ENCODE measurements around the gene ADAMTS14. TPM values are rescaled to one million over a fixed set of nuclear protein-coding genes. Genes with fewer than 3 reads are reported as not detected.
"Not testable (repeated sequence)": the region's sequence is repeated elsewhere in the genome, so short reads cannot be mapped to it uniquely, and the experiment has no call there.

The ADAMTS14 gene
- total RNA-seq, 1 donor, result not detected

GRCh38 chr10:70650718-70651117, 21.6 kb upstream of the ADAMTS14 start:
- no peaks in the 10 kb centered on the region for H3K4me1 ChIP-seq (ENCODE audit: insufficient read depth, low read length)
- no peak overlapping the region for H3K4me3 ChIP-seq (ENCODE audit: low read length)
- no peaks in the 10 kb centered on the region for H3K27me3 ChIP-seq (ENCODE audit: insufficient read depth, low read length)
- H3K9me3 ChIP-seq (ENCODE audit: low read depth, low read length), result peaks cover 13% of the 10 kb centered on the region

DNA sequence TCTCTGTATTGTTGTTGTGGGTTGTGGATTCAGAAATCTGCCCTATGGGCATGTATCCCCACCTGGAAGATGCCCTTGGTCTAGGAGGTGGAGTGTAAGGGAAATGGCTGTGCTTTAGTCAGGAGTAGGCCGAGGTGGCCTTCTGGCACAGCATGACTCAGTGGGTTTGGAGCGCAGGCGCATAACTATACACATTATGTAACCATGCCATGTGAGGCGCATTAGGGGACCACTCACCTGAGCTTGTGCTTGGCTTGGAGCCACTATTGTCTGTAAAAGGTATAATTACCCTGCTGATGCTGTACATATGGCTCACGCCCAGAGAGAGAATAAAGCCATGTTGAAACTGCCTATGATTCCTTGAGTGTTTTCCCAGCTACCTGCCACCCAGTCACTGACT, 20.6 kb upstream of the ADAMTS14 start:
- no peaks in the 10 kb centered on the region for H3K4me1 ChIP-seq (ENCODE audit: insufficient read depth, low read length)
- no peaks in the 10 kb centered on the region for H3K27me3 ChIP-seq (ENCODE audit: insufficient read depth, low read length)
- peaks cover 13% of the 10 kb centered on the region for H3K9me3 ChIP-seq (ENCODE audit: low read depth, low read length)
- no peak overlapping the region for H3K4me3 ChIP-seq (ENCODE audit: low read length)

DNA sequence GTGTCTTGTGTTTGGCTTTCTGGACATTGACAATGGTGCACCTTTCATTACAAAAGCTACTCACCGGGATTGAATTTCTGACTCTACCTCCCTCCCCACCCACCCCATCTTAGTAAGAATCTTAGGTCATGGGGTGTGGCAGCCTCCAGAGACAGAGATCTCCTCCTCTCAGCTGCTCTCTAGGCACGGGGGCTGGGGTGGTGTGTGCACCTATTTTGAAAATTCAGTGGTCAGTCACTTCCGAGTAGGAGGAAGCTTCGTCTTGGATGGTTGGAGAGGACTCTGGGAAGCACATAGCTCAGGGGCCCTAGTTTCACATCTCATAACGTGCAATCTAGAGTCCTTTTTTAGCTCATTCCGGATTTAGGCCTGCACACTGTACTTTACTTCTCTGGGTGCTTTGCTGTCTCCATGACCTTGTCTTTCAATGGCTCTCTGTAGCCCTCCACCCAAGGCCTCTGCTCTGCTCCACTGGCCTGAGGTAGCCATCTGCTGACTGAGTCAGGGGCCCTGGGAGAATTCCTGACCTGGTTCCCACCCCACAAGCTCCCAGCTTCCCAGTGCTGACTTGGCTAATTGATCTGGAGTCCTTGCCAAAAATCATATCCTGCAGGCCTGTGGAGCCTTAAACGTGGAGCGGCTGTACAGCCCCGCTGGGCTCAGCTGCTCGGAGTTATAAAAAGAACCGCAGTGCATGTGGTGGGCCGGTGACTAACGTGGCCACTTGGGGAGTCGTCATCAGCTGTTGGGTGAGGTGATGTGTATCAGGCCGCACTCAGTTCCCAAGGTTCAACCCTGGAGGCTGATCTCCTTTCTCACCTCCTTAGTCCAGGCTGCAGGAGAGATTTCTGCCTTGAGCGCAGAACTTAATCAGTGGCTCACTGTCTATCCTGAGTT, 19.3 kb upstream of the ADAMTS14 start:
- H3K27me3 ChIP-seq (ENCODE audit: insufficient read depth, low read length), result no peaks in the 10 kb centered on the region
- H3K4me1 ChIP-seq (ENCODE audit: insufficient read depth, low read length), result no peaks in the 10 kb centered on the region
- H3K4me3 ChIP-seq (ENCODE audit: low read length), result no peak overlapping the region
- peaks cover 13% of the 10 kb centered on the region for H3K9me3 ChIP-seq (ENCODE audit: low read depth, low read length)

- no peak overlapping the region for H3K4me3 ChIP-seq (ENCODE audit: low read length)
- peaks cover 7% of the 10 kb centered on the region for H3K9me3 ChIP-seq (ENCODE audit: low read depth, low read length)
- no peaks in the 10 kb centered on the region for H3K27me3 ChIP-seq (ENCODE audit: insufficient read depth, low read length)
- H3K4me1 ChIP-seq (ENCODE audit: insufficient read depth, low read length), result no peaks in the 10 kb centered on the region
Observed at GRCh38 chr10:70655316-70655715, 17.0 kb upstream of the ADAMTS14 start.

DNA sequence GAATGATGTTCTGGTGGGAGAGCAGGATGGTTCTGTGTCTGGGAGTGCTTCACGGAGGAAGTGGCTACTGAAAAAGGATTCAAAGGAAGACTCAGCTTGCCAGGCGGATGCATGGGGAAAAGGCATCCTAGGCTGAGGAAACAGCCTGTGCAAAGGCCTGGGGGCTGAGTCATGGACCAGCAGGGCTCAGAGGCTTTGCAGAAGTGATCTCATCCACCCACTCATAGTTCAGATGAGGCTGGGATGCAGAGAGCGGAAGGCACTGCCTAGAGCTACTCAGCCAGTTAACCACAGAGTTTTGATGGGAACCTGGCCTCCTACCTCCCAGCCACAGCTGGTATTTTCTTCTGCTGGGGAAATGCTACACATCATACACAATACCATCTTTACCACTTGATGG, 15.8 kb upstream of the ADAMTS14 start:
- Histone ChIP-seq H3K4me3 (ENCODE audit: low read length) (no peak overlapping the region), H3K4me1 (ENCODE audit: insufficient read depth, low read length) (no peaks in the 10 kb centered on the region), H3K27me3 (ENCODE audit: insufficient read depth, low read length) (no peaks in the 10 kb centered on the region), H3K9me3 (ENCODE audit: low read depth, low read length) (peaks cover 1% of the 10 kb centered on the region)

DNA sequence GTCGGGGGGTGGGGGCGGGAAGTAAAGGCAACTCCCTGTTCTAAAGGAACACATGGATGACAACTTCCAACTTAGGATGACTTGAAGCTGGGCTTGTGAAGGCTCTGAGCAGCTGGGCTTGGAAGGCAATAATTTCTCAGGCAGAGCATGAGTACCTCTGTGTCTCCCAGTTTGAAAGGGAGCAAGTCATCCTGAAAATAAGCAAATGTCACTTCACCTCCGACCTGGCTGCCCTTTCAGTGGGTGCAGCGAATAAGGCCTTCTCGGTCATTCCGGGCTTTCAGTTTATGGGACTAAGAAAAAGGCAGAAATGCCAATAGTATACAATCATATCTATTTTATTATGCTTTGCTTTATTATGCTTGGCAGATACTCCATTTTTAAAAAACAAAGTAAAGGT, 15.3 kb upstream of the ADAMTS14 start:
- Histone ChIP-seq H3K27me3 (ENCODE audit: insufficient read depth, low read length) (no peaks in the 10 kb centered on the region), H3K4me1 (ENCODE audit: insufficient read depth, low read length) (no peaks in the 10 kb centered on the region)

DNA sequence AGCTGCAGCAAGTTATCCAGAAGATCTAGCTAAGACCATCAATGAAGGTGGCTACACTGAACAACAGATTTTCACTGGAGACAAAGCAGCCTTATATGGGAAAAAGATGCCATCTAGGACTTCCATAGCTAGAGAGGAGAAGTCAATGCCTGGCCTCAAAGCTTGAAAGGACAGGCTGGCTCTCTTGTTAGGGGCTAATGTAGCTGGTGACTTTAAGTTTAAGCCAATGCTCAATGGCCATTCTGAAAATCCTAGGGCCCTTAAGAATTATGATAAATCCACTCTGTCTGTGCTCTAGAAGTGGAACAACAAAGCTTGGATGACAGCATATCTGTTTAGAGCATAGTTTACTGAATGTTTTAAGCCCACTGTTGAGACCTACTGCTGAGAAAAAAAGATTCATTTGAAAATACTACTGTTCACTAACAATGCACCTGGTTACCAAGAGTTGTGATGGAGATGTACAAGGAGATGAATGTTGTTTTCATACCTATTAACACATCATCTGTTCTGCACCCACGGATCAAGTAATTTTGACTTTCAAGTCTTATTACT, 13.6 kb upstream of the ADAMTS14 start:
- H3K27me3 ChIP-seq (ENCODE audit: insufficient read depth, low read length), result no peaks in the 10 kb centered on the region
- H3K4me1 ChIP-seq (ENCODE audit: insufficient read depth, low read length), result no peaks in the 10 kb centered on the region
- no peak overlapping the region for H3K4me3 ChIP-seq (ENCODE audit: low read length)
- H3K9me3 ChIP-seq (ENCODE audit: low read depth, low read length), result no peaks in the 10 kb centered on the region

More for the DNA sequence above, 15.3 kb upstream of the ADAMTS14 start:
- Histone ChIP-seq H3K4me3 (ENCODE audit: low read length) (no peak overlapping the region), H3K9me3 (ENCODE audit: low read depth, low read length) (no peaks in the 10 kb centered on the region)

- no peaks in the 10 kb centered on the region for H3K27me3 ChIP-seq (ENCODE audit: insufficient read depth, low read length)
- H3K9me3 ChIP-seq (ENCODE audit: low read depth, low read length), result no peaks in the 10 kb centered on the region
- no peaks in the 10 kb centered on the region for H3K4me1 ChIP-seq (ENCODE audit: insufficient read depth, low read length)
- H3K4me3 ChIP-seq (ENCODE audit: low read length), result no peak overlapping the region
Observed at GRCh38 chr10:70659306-70659705, 13.0 kb upstream of the ADAMTS14 start.

- Histone ChIP-seq H3K9me3 (ENCODE audit: low read depth, low read length) (no peaks in the 10 kb centered on the region), H3K4me3 (ENCODE audit: low read length) (no peak overlapping the region), H3K4me1 (ENCODE audit: insufficient read depth, low read length) (no peaks in the 10 kb centered on the region), H3K27me3 (ENCODE audit: insufficient read depth, low read length) (no peaks in the 10 kb centered on the region)
Observed at GRCh38 chr10:70660722-70661121, 11.6 kb upstream of the ADAMTS14 start.

DNA sequence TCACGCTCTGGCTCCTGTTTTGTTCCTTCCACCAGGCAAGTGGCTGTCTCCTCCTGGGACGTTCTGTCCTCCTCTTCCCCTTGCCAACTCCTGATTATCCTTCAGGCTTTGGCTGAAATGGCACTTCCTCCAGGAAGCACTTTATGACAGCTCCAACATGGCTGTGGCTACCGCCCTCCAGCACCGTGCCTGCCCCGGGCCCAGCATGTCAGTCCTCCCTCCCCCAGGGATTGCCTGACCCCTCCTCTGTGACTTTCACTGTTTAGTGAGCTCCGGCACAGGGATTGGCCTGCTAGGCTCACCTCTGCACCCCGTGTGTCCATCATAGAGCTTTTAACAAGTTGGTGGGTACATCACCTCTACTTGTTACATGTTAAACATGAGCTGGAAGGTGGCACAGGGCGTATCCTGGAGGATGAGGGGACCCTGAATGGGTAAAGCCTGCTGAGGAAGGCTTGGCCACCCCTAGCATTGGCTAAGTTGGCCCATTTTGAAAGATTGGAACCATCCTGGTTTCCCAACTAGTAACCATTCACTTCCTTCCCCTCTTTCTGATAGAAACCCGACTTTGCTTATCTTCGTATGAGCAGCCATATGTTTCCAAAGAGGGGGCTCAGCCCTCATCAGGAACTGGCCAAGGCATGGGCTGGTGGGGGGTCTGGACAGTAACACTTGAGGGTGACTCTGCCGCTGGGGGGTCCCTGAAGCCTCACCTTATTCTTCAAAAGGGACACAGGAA, 10.5 kb upstream of the ADAMTS14 start:
- Histone ChIP-seq H3K4me1 (ENCODE audit: insufficient read depth, low read length) (no peaks in the 10 kb centered on the region), H3K27me3 (ENCODE audit: insufficient read depth, low read length) (no peaks in the 10 kb centered on the region)

DNA sequence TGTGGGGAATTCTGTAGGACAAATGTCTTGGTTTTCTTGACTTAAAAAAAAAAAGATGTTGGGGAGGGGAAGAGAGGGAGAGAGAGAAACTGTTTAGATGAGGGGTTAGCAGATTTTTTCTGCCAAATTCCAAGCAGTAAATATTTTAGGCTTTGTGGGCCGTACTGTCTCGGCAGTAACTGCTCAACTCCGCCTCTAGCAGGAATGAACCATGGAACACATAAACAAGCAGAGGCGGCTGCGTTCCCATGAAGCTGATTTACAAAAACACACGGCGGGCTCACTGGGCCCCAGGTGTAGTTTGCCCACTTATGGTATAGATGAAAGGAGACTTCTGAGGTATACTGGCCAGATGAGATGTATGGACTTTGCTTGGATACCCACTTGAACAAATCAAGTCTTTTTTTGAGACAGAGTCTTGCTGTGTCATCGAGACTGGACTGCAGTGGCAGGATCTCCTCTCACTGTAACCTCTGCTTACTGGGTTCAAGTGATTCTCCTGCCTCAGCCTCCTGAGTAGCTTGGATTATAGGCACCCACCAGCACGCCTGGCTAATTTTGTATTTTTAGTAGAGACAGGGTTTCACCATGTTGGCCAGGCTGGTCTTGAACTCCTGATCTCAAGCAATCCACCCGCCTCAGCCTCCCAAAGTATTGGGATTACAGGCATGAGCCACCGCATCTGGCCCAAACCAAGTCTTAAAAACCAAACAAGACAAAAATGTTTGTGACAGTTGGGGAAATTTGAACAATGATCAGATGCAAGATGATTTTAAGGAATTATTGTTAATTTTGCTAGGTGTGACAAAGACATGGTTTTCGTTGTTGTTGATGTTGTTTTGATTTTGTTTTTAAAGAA, 9.7 kb upstream of the ADAMTS14 start:
- H3K9me3 ChIP-seq (ENCODE audit: low read depth, low read length), result no peaks in the 10 kb centered on the region
- no peaks in the 10 kb centered on the region for H3K4me1 ChIP-seq (ENCODE audit: insufficient read depth, low read length)
- no peaks in the 10 kb centered on the region for H3K27me3 ChIP-seq (ENCODE audit: insufficient read depth, low read length)
- no peak overlapping the region for H3K4me3 ChIP-seq (ENCODE audit: low read length)

More for the DNA sequence above, 10.5 kb upstream of the ADAMTS14 start:
- no peaks in the 10 kb centered on the region for H3K9me3 ChIP-seq (ENCODE audit: low read depth, low read length)
- no peak overlapping the region for H3K4me3 ChIP-seq (ENCODE audit: low read length)

DNA sequence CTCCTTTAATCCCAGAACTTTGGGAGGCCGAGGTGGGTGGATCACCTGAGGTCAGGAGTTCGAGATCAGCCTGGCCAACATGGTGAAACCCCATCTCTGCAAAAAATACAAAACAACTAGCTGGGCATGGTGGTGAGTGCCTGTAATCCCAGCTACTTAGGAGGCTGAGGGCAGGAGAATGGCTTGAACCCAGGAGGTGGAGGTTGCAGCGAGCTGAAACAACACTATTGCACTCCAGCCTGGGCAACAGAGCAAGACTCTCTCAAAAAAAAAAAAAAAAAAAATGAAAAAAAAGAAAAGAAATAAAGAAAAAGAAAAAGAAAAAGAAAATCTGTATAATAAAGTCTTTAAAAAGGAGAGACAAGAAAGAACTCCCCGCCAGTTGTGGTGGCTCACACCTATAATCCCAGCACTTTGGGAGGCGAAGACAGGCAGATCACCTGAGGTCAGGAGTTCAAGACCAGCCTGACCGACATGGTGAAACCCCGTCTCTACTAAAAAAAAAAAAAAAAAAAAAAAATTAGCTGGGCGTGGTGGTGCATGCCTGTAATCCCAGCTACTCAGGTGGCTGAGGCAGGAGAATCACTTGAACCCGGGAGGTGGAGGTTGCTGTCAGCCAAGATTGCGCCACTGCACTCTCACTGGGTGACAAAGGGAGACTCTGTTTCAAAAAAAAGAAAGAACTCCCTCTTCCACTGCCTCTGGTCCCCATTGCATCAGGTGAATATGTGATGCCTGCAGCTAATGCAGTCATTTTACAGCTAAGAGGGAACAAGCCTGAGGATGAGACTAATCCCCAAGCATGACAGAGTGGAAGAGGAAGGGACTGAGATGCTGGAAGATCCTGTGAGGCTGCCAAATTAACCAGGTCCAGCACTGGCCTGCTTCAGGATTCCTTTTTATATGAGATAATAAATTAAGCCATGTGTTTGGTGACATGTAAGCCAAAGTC, 8.6 kb upstream of the ADAMTS14 start:
- not testable (repeated sequence) for H3K9me3 ChIP-seq (ENCODE audit: low read depth, low read length); H3K4me3 ChIP-seq (ENCODE audit: low read length); H3K4me1 ChIP-seq (ENCODE audit: insufficient read depth, low read length); H3K27me3 ChIP-seq (ENCODE audit: insufficient read depth, low read length)

GRCh38 chr10:70664702-70665195, 7.6 kb upstream of the ADAMTS14 start:
- Histone ChIP-seq H3K4me1 (ENCODE audit: insufficient read depth, low read length) (no peaks in the 10 kb centered on the region), H3K4me3 (ENCODE audit: low read length) (no peak overlapping the region), H3K27me3 (ENCODE audit: insufficient read depth, low read length) (no peaks in the 10 kb centered on the region), H3K9me3 (ENCODE audit: low read depth, low read length) (no peaks in the 10 kb centered on the region)

Data from mononuclear cell (primary cell).